ENCODE results near the gene HOXD11. TPM values are rescaled to one million over a fixed set of nuclear protein-coding genes. Genes with fewer than 3 reads are reported as not detected.

Gene HOXD11
- total and polyA plus RNA-seq, 9 of the 15 experiments (the other 6 are each of a cell fraction or from before 2014, with no cell fraction given), result not detected

DNA sequence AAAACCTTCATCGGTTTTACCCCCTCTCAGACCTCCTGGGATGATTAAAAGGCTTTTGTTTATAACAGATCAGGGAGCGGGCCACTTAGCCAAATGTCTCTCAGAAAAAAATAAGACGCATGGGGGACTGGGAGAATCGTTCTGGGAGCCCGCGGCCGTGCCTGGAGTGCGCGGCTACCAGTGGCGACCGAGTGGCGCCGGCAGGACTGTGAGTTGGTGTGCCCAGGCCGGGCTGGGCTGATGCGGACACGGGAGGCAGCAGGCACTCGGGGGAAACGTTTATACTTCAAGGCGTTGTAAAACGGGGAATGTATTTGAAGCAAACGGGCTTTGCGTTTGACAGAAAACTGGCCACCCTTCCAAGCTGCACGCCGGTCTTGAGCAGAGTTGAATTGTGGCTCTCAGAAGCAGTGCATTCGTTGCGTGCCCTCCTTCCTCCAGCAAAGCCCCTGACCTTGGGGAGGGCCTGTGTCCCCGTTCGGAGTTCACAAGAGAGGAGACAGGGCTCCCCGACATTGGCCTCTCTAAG is 4.8 kb downstream of the HOXD11 start:
- H3K4me2 ChIP-seq (ENCODE audit: insufficient read depth, low read length), result no peak overlapping the region
- no peak overlapping the region for H3K4me3 ChIP-seq
- H3K4me1 ChIP-seq (replicated peaks in 1 of 2; ENCODE audit: control insufficient read depth in 2 of 2, insufficient read depth in 2 of 2, low read length in 2 of 2), result peaks cover 0 to 17% of the 10 kb centered on the region in 2 experiments; a peak in 1 of 5 replicates
- in situ Hi-C loops (cut with MboI) (no loop called here), intact Hi-C loops (cut with micrococcal nuclease) (no loop called here)
- peaks cover 53 to 57% of the 10 kb centered on the region in 2 experiments for H3K27me3 ChIP-seq (ENCODE audit: control insufficient read depth in 2 of 2, insufficient read depth in 2 of 2, low read length in 2 of 2)
- no peaks in the 10 kb centered on the region for H4K20me1 ChIP-seq (replicated peaks; ENCODE audit: control insufficient read depth, insufficient read depth, low read length)
- no peak for DNase-seq (ENCODE audit: extremely low read depth in 1 of 4, low spot score in 3 of 4)
- no peaks in the 10 kb centered on the region for H3K36me3 ChIP-seq (ENCODE audit: control insufficient read depth, insufficient read depth, low read length)
- no peak for FAIRE-seq
- H3K9me1 ChIP-seq (ENCODE audit: control insufficient read depth, insufficient read depth, low read length), result no peaks in the 10 kb centered on the region
- POLR2A ChIA-PET, result interaction anchor here (0.5 kb wide), 1 partner anchor 1299 kb away, joined by 4 read pairs; no protein-coding TSS in a partner anchor
- no peaks in the 10 kb centered on the region for H3K9me3 ChIP-seq (replicated peaks; ENCODE audit: control insufficient read depth, insufficient read depth, low read depth, low read length)
- no peak overlapping the region for H2AFZ ChIP-seq (ENCODE audit: low read depth, low read length)
- no peaks in the 10 kb centered on the region for H3K79me2 ChIP-seq (ENCODE audit: control insufficient read depth, insufficient read depth, low read length)
- 28% methylated on average over 27 of the region's 29 CpGs for WGBS (ENCODE audit: insufficient coverage, low coverage, missing lambda C conversion rate)
- BruUV-seq (replicated peaks), result no TSS peak
- H3K27ac ChIP-seq (ENCODE audit: extremely low read depth, low read depth, low read length), result no peak overlapping the region
- CTCF ChIA-PET (ENCODE audit: low intra/inter-chr PET ratio), result interaction anchor here (0.8 kb wide), 1 partner anchor 526 kb away, joined by 3 read pairs; no protein-coding TSS in a partner anchor
- ATAC-seq, result no peak
- no peak overlapping the region for H3K9ac ChIP-seq (ENCODE audit: insufficient read depth in 1 of 2, low read depth in 2 of 2, low read length in 2 of 2)
- TF ChIP-seq TSC22D4 (tag; IDR thresholded peaks at IDR 0.05) (no peak), PYGO2 (tag; IDR thresholded peaks at IDR 0.05) (no peak), TGIF2 (CRISPR knock-in tag; IDR thresholded peaks at IDR 0.05) (no peak), ZNF695 (CRISPR knock-in tag; IDR thresholded peaks at IDR 0.05) (no peak), ZNF23 (CRISPR knock-in tag; IDR thresholded peaks at IDR 0.05) (no peak), L3MBTL2 (IDR thresholded peaks at IDR 0.05) (no peak), ILK (tag; IDR thresholded peaks at IDR 0.05; ENCODE audit: borderline replicate concordance, low read depth) (no peak), ZNF589 (CRISPR knock-in tag; IDR thresholded peaks at IDR 0.05; ENCODE audit: low read depth) (no peak), ZBTB7A (IDR thresholded peaks at IDR 0.05; ENCODE audit: borderline replicate concordance, control insufficient read depth, low read depth, low read length) (no peak)
- TF ChIP-seq, protein P1, sequence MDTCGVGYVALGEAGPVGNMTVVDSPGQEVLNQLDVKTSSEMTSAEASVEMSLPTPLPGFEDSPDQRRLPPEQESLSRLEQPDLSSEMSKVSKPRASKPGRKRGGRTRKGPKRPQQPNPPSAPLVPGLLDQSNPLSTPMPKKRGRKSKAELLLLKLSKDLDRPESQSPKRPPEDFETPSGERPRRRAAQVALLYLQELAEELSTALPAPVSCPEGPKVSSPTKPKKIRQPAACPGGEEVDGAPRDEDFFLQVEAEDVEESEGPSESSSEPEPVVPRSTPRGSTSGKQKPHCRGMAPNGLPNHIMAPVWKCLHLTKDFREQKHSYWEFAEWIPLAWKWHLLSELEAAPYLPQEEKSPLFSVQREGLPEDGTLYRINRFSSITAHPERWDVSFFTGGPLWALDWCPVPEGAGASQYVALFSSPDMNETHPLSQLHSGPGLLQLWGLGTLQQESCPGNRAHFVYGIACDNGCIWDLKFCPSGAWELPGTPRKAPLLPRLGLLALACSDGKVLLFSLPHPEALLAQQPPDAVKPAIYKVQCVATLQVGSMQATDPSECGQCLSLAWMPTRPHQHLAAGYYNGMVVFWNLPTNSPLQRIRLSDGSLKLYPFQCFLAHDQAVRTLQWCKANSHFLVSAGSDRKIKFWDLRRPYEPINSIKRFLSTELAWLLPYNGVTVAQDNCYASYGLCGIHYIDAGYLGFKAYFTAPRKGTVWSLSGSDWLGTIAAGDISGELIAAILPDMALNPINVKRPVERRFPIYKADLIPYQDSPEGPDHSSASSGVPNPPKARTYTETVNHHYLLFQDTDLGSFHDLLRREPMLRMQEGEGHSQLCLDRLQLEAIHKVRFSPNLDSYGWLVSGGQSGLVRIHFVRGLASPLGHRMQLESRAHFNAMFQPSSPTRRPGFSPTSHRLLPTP (IDR thresholded peaks at IDR 0.05; ENCODE audit: borderline replicate concordance, extremely low read depth, insufficient read length), result no peak
- TF ChIP-seq, protein P2, sequence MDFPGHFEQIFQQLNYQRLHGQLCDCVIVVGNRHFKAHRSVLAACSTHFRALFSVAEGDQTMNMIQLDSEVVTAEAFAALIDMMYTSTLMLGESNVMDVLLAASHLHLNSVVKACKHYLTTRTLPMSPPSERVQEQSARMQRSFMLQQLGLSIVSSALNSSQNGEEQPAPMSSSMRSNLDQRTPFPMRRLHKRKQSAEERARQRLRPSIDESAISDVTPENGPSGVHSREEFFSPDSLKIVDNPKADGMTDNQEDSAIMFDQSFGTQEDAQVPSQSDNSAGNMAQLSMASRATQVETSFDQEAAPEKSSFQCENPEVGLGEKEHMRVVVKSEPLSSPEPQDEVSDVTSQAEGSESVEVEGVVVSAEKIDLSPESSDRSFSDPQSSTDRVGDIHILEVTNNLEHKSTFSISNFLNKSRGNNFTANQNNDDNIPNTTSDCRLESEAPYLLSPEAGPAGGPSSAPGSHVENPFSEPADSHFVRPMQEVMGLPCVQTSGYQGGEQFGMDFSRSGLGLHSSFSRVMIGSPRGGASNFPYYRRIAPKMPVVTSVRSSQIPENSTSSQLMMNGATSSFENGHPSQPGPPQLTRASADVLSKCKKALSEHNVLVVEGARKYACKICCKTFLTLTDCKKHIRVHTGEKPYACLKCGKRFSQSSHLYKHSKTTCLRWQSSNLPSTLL (IDR thresholded peaks at IDR 0.05), result no peak
- TF ChIP-seq, protein P3, sequence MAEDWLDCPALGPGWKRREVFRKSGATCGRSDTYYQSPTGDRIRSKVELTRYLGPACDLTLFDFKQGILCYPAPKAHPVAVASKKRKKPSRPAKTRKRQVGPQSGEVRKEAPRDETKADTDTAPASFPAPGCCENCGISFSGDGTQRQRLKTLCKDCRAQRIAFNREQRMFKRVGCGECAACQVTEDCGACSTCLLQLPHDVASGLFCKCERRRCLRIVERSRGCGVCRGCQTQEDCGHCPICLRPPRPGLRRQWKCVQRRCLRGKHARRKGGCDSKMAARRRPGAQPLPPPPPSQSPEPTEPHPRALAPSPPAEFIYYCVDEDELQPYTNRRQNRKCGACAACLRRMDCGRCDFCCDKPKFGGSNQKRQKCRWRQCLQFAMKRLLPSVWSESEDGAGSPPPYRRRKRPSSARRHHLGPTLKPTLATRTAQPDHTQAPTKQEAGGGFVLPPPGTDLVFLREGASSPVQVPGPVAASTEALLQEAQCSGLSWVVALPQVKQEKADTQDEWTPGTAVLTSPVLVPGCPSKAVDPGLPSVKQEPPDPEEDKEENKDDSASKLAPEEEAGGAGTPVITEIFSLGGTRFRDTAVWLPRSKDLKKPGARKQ (CRISPR knock-in tag; IDR thresholded peaks at IDR 0.05), result no peak
- TF ChIP-seq, protein P4, sequence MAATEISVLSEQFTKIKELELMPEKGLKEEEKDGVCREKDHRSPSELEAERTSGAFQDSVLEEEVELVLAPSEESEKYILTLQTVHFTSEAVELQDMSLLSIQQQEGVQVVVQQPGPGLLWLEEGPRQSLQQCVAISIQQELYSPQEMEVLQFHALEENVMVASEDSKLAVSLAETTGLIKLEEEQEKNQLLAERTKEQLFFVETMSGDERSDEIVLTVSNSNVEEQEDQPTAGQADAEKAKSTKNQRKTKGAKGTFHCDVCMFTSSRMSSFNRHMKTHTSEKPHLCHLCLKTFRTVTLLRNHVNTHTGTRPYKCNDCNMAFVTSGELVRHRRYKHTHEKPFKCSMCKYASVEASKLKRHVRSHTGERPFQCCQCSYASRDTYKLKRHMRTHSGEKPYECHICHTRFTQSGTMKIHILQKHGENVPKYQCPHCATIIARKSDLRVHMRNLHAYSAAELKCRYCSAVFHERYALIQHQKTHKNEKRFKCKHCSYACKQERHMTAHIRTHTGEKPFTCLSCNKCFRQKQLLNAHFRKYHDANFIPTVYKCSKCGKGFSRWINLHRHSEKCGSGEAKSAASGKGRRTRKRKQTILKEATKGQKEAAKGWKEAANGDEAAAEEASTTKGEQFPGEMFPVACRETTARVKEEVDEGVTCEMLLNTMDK (IDR thresholded peaks at IDR 0.05; ENCODE audit: borderline replicate concordance, insufficient read depth, low read depth, low read length, poor library complexity, severe bottlenecking), result no peak

Measured in K562 (cell line).